WTC11 (cell line): Measurements from ENCODE around the gene PLCD1. TPM values are rescaled to one million over a fixed set of nuclear protein-coding genes. Genes with fewer than 3 reads are reported as not detected.

Experiments used
- ETV6 ChIP-seq: sonication (generic); formaldehyde crosslinking; IDR thresholded peaks from 2 replicates; pipeline ENCODE4 v1.8.1; 2022; ENCODE audit warnings: mild to moderate bottlenecking, missing genetic modification reagents
- FOXP4 ChIP-seq: sonication (generic); formaldehyde crosslinking; IDR thresholded peaks from 2 replicates; pipeline ENCODE4 v1.8.0; 2022; ENCODE audit warnings: mild to moderate bottlenecking, missing genetic modification reagents
- GTF2I ChIP-seq: fragments of 250-450 bp; sonication (Bioruptor Pico); conservative IDR thresholded peaks from 2 replicates; pipeline ENCODE4 v1.4.0; 2021; ENCODE audit warnings: mild to moderate bottlenecking
- KAT7 ChIP-seq: sonication (generic); formaldehyde crosslinking; IDR thresholded peaks from 2 replicates; pipeline ENCODE4 v1.8.1; 2023; ENCODE audit warnings: missing genetic modification reagents, mild to moderate bottlenecking, borderline replicate concordance
- MXD4 ChIP-seq: fragments of 250-450 bp; sonication (Bioruptor Pico); IDR thresholded peaks from 2 replicates; pipeline ENCODE4 v1.8.0; 2021; ENCODE audit warnings: mild to moderate bottlenecking, moderate library complexity, borderline replicate concordance
- TEAD1 ChIP-seq: sonication (generic); formaldehyde crosslinking; IDR thresholded peaks from 2 replicates; pipeline ENCODE4 v1.8.0; 2022; ENCODE audit warnings: mild to moderate bottlenecking, missing genetic modification reagents
- TP53 ChIP-seq: sonication (generic); formaldehyde crosslinking; IDR thresholded peaks from 2 replicates; pipeline ENCODE4 v1.8.1; 2023; ENCODE audit warnings: mild to moderate bottlenecking, missing genetic modification reagents
- ZNF425 ChIP-seq: fragments of 250-450 bp; sonication (Bioruptor Pico); conservative IDR thresholded peaks from 2 replicates; pipeline ENCODE4 v1.9.0; 2021; ENCODE audit warnings: mild to moderate bottlenecking
- total RNA-seq: library from RNA; stranded (reverse); gene quantifications from 3 replicates; pipeline ENCODE4 v1.2.3, GENCODE V29; 2021
- TF ChIP-seq, protein P1 (sequence below): sonication (generic); formaldehyde crosslinking; IDR thresholded peaks from 2 replicates; pipeline ENCODE4 v1.8.0; 2023; ENCODE audit warnings: missing genetic modification reagents, mild to moderate bottlenecking, borderline replicate concordance
- TF ChIP-seq, protein P2 (sequence below): fragments of 250-450 bp; sonication (Bioruptor Pico); IDR thresholded peaks from 2 replicates; pipeline ENCODE4 v1.9.0; 2021; ENCODE audit warnings: mild to moderate bottlenecking
- TF ChIP-seq, protein P3 (sequence below): sonication (generic); formaldehyde crosslinking; conservative IDR thresholded peaks from 2 replicates; pipeline ENCODE4 v1.8.1; 2022; ENCODE audit warnings: mild to moderate bottlenecking, missing genetic modification reagents
- TF ChIP-seq, protein P4 (sequence below): sonication (generic); formaldehyde crosslinking; IDR thresholded peaks from 2 replicates; pipeline ENCODE4 v1.8.0; 2022; ENCODE audit warnings: mild to moderate bottlenecking, missing genetic modification reagents
- TF ChIP-seq, protein P5 (sequence below): sonication (generic); formaldehyde crosslinking; IDR thresholded peaks from 2 replicates; pipeline ENCODE4 v1.8.0; 2023; ENCODE audit warnings: missing genetic modification reagents

The PLCD1 gene
- total RNA-seq, 1 experiment from 2014 or later, result 29.9 TPM

DNA sequence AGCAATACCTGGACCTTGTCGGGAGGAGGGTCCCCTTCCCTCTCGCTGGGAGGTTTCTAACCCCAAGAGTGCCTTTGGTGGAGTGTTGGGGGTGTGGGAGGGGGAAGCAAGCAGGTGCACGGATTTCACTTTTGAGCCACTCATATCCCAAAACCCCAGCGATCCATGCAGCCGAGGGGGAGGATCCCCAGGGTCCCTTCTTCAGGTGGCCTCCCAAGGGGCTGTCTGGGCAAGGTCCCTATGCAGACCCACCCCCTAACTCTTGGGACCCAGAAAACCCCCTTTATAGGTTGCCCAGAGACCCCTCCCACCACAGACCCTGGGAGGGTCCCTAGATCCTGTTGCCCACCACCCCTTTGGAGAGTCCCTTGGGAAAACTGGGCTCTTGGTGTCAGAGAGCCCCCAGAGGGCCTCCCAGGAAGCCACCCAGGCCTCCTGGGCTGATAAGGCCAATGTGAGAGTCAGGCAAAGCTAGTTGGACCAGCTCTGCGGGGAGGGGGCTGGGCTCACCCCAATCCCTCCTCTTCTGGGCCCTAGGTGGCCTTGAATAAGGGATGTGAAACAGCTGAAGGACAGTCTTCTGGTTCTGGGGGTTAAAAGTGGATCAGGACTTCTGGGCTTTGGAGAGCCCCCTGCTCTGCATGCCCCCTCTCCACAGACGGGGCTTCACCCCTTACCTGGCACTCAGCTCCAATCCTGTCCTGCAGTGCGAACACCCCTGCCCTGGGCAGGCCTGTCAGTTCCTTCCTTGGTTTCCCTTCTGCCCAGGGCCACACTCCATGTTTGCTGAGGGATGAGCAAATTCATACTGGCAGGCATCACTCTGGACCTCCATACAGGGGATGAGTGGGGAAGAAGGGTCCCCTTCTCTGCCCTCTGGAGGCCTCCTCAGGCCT, 932 bp upstream of the PLCD1 start (continued):
- TF ChIP-seq ZNF425 (CRISPR knock-in tag) (no peak), ETV6 (CRISPR knock-in tag) (no peak), GTF2I (CRISPR knock-in tag) (no peak), KAT7 (no peak), TP53 (CRISPR knock-in tag) (no peak), MXD4 (CRISPR knock-in tag) (no peak), TEAD1 (CRISPR knock-in tag) (no peak), FOXP4 (CRISPR knock-in tag) (no peak)
- TF ChIP-seq, protein P1, sequence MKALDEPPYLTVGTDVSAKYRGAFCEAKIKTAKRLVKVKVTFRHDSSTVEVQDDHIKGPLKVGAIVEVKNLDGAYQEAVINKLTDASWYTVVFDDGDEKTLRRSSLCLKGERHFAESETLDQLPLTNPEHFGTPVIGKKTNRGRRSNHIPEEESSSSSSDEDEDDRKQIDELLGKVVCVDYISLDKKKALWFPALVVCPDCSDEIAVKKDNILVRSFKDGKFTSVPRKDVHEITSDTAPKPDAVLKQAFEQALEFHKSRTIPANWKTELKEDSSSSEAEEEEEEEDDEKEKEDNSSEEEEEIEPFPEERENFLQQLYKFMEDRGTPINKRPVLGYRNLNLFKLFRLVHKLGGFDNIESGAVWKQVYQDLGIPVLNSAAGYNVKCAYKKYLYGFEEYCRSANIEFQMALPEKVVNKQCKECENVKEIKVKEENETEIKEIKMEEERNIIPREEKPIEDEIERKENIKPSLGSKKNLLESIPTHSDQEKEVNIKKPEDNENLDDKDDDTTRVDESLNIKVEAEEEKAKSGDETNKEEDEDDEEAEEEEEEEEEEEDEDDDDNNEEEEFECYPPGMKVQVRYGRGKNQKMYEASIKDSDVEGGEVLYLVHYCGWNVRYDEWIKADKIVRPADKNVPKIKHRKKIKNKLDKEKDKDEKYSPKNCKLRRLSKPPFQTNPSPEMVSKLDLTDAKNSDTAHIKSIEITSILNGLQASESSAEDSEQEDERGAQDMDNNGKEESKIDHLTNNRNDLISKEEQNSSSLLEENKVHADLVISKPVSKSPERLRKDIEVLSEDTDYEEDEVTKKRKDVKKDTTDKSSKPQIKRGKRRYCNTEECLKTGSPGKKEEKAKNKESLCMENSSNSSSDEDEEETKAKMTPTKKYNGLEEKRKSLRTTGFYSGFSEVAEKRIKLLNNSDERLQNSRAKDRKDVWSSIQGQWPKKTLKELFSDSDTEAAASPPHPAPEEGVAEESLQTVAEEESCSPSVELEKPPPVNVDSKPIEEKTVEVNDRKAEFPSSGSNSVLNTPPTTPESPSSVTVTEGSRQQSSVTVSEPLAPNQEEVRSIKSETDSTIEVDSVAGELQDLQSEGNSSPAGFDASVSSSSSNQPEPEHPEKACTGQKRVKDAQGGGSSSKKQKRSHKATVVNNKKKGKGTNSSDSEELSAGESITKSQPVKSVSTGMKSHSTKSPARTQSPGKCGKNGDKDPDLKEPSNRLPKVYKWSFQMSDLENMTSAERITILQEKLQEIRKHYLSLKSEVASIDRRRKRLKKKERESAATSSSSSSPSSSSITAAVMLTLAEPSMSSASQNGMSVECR (CRISPR knock-in tag), result no peak
- TF ChIP-seq, protein P2, sequence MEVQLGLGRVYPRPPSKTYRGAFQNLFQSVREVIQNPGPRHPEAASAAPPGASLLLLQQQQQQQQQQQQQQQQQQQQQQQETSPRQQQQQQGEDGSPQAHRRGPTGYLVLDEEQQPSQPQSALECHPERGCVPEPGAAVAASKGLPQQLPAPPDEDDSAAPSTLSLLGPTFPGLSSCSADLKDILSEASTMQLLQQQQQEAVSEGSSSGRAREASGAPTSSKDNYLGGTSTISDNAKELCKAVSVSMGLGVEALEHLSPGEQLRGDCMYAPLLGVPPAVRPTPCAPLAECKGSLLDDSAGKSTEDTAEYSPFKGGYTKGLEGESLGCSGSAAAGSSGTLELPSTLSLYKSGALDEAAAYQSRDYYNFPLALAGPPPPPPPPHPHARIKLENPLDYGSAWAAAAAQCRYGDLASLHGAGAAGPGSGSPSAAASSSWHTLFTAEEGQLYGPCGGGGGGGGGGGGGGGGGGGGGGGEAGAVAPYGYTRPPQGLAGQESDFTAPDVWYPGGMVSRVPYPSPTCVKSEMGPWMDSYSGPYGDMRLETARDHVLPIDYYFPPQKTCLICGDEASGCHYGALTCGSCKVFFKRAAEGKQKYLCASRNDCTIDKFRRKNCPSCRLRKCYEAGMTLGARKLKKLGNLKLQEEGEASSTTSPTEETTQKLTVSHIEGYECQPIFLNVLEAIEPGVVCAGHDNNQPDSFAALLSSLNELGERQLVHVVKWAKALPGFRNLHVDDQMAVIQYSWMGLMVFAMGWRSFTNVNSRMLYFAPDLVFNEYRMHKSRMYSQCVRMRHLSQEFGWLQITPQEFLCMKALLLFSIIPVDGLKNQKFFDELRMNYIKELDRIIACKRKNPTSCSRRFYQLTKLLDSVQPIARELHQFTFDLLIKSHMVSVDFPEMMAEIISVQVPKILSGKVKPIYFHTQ (CRISPR knock-in tag), result no peak
- TF ChIP-seq, protein P3, sequence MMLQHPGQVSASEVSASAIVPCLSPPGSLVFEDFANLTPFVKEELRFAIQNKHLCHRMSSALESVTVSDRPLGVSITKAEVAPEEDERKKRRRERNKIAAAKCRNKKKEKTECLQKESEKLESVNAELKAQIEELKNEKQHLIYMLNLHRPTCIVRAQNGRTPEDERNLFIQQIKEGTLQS (CRISPR knock-in tag), result no peak
- TF ChIP-seq, protein P4, sequence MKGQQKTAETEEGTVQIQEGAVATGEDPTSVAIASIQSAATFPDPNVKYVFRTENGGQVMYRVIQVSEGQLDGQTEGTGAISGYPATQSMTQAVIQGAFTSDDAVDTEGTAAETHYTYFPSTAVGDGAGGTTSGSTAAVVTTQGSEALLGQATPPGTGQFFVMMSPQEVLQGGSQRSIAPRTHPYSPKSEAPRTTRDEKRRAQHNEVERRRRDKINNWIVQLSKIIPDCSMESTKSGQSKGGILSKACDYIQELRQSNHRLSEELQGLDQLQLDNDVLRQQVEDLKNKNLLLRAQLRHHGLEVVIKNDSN, result no peak
- TF ChIP-seq, protein P5, sequence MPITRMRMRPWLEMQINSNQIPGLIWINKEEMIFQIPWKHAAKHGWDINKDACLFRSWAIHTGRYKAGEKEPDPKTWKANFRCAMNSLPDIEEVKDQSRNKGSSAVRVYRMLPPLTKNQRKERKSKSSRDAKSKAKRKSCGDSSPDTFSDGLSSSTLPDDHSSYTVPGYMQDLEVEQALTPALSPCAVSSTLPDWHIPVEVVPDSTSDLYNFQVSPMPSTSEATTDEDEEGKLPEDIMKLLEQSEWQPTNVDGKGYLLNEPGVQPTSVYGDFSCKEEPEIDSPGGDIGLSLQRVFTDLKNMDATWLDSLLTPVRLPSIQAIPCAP, result no peak
